SHP77 (cell line): ENCODE data around the gene OXT.

Source experiments
- DNase-seq, 2 experiments: peaks; one replicate each; lab custom pipeline; 2025; lab: John Stamatoyannopoulos, UW

OXT gene

GRCh38 chr20:3109350-3110302 is 38.2 kb downstream of the OXT start:
- DNase-seq: no peak

GRCh38 chr20:3111507-3111906 is 40.1 kb downstream of the OXT start:
- no peak for DNase-seq

- no peak for DNase-seq
Observed at GRCh38 chr20:3111995-3112394, 40.6 kb downstream of the OXT start.

DNA sequence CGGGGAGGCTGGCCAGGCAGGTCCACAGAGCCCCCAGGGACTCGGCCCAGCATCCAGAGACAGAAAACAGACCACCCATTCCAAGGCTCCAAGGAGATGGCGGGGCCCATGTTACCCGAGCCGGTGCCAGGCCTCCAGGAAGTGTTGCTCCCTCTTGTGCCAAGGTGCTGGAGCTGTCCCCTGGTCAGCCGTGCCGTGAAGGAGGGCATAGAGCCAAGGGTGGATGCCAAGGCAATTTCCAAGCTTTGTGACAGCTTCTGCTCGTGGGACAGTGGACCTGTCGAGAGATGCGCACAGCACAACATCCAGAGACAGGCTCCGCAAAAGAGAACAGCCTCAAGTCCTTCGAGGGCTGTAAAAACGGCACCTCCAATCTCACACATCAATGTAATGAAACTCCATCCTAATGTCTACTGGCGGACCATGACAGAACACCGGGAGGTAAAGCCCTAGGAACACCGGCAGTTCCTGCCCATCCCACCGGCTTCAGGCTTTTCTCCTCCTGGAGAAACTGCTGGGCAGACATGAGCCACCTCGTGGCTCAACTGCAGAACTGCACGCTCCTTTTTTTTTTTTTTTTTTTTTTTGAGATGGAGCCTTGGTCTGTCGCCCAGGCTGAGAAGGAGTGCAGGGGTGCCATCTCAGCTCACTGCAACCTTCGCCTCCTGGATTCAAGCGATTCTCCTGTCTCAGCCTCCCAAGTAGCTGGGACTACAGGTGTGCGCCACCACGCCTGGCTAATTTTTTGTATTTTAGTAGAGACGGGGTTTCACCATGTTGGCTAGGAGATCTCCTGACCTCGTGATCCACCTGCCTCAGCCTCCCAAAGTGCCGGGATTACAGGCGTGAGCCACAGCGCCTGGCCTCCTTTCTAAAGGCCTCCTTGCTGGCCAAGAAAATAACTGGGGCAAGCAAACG is 44.0 kb downstream of the OXT start:
- DNase-seq: peak; percentile 35 to 65

DNA sequence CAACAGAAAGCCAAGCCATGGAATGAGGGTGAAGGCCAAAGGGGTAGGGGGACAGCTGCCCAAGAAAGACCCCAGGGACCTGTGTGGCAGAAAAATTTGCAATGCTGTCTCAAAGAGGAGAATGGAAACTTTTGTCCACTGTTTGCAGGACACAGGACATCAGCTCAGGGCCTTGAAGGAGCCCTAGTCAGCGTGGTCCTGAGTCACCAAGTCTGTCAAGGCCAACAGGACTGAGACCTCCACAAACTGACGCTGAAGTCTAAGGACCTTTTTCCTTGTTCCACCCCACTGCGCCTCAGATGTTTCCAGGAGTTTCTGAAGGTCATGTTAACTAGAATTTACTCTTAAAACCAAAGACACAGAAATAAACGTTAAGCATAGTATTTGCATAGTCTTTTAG is 44.9 kb downstream of the OXT start:
- DNase-seq: no peak

DNA sequence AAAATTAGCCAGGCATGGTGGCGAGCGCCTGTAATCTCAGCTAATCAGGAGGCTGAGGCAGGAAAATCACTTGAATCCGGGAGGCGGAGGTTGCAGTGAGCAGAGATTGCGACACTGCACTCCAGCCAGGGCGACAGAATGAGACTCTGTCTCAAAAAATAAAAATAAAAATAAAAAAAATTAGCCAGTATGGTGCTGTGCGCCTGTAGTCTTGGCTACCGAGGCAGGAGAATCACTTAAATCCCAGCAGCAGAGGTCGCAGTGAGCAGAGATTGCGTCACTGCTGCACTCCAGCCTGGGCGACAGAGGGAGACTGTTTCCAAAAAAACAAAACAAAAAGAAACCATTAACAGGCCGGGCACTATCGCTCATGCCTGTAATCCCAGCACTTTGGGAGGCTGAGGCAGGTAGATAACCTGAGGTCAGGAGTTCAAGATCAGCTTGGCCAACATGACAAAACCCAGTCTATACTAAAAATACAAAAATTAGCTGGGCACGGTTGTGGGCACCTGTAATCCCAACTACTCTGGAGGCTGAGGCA is 46.5 kb downstream of the OXT start:
- peak; percentile 51 to 79 for DNase-seq

DNA sequence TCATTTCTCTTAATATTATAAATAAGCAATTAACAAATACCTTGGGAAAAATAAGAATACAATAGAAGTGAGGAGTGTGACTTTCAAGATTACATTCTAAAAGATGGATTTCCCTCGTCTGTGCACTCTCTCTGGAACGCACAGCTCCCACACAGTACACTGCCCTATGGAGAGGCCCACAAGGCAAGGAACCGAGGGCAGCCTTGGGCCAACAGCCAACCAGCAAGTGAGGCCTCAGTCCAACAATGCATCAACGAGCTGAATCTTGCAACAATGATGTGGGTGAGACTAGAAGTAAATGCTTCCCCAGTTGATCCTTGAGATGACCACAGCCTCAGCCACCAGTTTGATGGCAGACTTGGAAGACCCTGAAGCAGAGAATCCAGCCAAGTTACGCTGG is 47.6 kb downstream of the OXT start:
- DNase-seq: no peak

DNA sequence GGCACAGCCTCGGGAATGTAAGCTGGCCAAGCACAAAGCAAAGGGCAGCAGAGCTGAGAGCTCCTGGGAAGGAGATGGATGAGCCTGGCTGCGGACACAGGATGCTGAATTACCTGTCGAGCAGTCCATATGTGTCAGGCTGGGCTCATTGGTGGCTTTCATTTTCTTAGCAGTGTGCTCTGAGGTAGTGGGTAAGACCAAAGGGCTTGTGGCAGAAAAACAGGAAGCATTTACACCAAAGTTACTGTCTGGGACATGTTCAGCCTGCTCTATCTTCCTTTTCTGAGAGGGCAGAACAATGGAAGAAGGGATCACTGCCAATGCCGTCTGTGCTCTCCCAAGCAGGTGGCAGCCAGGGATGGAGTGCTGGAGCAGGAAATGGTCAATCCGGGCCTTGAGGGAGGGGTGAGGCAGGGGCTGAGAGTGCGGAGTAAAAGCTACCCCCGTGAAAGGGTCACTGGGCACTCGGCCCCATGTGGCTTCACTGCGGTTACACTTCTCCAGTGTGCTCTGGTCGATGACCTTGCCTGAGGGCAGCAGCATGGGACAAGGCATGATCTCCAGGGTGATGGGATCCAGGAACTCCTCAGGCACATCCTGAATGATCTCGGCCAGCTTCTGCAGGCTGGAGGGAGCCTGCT is 50.0 kb downstream of the OXT start:
- no peak for DNase-seq
